ENCODE measurements around the gene TRO.

TRO gene

DNA sequence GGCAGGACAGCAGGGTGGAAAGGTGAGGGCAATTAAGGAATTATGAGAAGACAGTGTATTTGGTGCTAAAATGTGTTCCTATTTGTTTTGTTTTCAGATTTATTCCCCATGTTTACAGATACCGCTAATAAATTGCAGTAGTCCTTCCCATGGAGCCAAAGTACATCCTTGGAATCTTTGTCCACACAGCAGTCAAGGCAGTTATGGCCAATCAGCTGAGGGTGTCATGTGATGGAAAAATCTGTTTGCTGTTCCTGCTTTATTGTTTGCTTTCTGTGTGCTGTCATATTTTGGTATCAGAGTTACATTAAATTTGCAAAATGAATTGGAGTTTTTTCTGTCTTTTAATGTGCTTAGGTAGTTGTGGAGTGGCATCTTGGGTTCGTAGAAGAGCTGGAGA, 10.5 kb downstream of the TRO start:
- Histone ChIP-seq H3K4me1 (ENCODE audit: control insufficient read depth, insufficient read depth, low read length) (no peaks in the 10 kb centered on the region), H3K9ac (ENCODE audit: low read depth, low read length) (no peak overlapping the region), H3K36me3 (ENCODE audit: insufficient read depth, low read length) (no peaks in the 10 kb centered on the region), H3K9me3 (replicated peaks; ENCODE audit: low read length) (no peaks in the 10 kb centered on the region), H3K4me3 (ENCODE audit: low read length) (no peak overlapping the region), H3K27me3 (ENCODE audit: control insufficient read depth, insufficient read depth, low read length) (no peaks in the 10 kb centered on the region), H3K4me2 (ENCODE audit: low read length) (no peak overlapping the region)

DNA sequence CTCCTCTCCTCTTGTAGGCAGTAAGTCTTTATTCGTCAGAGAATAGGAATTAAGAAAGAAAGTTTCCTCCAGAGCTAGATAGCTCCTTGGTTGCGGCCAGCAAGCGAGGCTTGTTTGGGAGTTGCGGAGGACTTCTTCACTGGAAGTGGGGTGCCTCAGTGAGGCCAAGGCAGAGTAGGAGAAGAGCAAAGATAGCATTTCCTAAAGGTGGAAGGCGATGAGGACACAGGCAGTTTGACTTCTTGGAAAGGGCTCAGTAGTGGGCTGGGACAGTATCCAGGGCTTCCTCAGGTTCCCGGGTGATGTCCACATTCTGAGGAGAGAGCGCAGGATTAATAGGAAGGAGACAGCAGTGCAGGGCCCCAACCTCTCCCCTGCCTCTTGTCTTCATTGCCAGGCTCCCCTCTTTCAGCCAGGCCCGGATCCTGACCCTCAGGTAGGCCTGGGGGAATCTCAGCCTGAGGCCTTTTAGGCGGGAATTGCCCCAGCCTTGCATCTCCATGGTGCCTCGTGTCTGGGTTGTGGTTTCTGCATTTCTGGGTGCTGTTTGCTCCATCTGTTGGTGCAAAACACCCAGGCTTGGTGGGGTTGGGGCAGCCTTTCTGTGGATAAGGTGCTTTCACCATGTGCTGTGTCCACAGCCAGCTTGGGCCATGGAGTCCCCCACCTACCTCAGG, 12.7 kb downstream of the TRO start:
- Histone ChIP-seq H3K36me3 (ENCODE audit: insufficient read depth, low read length) (no peaks in the 10 kb centered on the region), H3K4me1 (ENCODE audit: control insufficient read depth, insufficient read depth, low read length) (no peaks in the 10 kb centered on the region), H3K9ac (ENCODE audit: low read depth, low read length) (no peak overlapping the region), H3K4me3 (ENCODE audit: low read length) (no peak overlapping the region), H3K4me2 (ENCODE audit: low read length) (no peak overlapping the region), H3K9me3 (replicated peaks; ENCODE audit: low read length) (no peaks in the 10 kb centered on the region), H3K27me3 (ENCODE audit: control insufficient read depth, insufficient read depth, low read length) (no peaks in the 10 kb centered on the region)

GRCh38 chrX:54934058-54934457, 13.4 kb downstream of the TRO start:
- H3K27me3 ChIP-seq (ENCODE audit: control insufficient read depth, insufficient read depth, low read length), result no peaks in the 10 kb centered on the region
- H3K4me1 ChIP-seq (ENCODE audit: control insufficient read depth, insufficient read depth, low read length), result no peaks in the 10 kb centered on the region
- H3K36me3 ChIP-seq (ENCODE audit: insufficient read depth, low read length), result no peaks in the 10 kb centered on the region
- H3K4me2 ChIP-seq (ENCODE audit: low read length), result no peak overlapping the region
- H3K4me3 ChIP-seq (ENCODE audit: low read length), result no peak overlapping the region
- no peak overlapping the region for H3K9ac ChIP-seq (ENCODE audit: low read depth, low read length)
- H3K9me3 ChIP-seq (replicated peaks; ENCODE audit: low read length), result no peaks in the 10 kb centered on the region

DNA sequence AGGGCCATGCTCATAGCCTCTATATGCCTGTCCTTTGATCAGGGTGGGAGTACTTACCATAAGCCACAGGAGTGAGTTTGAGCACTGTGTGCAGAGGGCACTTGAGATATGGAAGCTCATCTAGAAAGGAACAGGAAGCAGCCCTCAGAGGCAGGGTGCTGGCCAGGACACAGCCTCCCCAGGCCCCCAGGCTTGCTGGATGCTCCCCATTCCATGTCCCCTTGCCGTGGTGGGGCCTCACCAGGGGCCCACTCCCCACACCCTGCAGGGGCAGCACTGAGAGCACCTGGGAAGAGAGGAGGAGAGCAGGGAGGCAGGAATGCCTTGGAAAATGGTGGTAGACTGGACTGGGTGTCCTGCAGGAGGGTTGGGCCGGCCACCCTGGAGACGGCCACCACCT, 14.3 kb downstream of the TRO start:
- Histone ChIP-seq H3K4me3 (ENCODE audit: low read length) (no peak overlapping the region), H3K4me2 (ENCODE audit: low read length) (no peak overlapping the region)

DNA sequence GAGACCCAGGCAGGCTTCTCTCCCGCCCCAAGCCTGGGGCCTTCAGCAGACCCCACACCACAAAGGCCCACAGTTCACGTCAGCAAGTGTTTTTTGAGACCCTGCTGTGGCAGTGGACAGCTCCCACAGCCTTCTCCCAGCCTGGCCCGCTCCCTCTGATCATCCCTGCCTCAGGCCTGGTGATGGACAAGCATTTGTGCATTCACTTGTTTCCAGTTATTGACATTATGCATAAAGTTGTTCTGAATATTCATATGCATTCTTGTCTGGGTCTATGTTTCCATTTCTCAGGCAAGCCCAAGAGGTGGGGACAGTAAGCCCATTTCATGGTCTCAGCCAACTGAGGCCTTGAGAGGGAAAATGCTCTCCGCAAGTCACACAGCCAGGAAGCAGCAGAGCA, 14.7 kb downstream of the TRO start:
- Histone ChIP-seq H3K4me3 (ENCODE audit: low read length) (no peak overlapping the region), H3K36me3 (ENCODE audit: insufficient read depth, low read length) (no peaks in the 10 kb centered on the region), H3K27me3 (ENCODE audit: control insufficient read depth, insufficient read depth, low read length) (no peaks in the 10 kb centered on the region), H3K9me3 (replicated peaks; ENCODE audit: low read length) (no peaks in the 10 kb centered on the region), H3K4me2 (ENCODE audit: low read length) (no peak overlapping the region), H3K4me1 (ENCODE audit: control insufficient read depth, insufficient read depth, low read length) (no peaks in the 10 kb centered on the region), H3K9ac (ENCODE audit: low read depth, low read length) (no peak overlapping the region)

More for the DNA sequence above, 14.3 kb downstream of the TRO start:
- no peaks in the 10 kb centered on the region for H3K9me3 ChIP-seq (replicated peaks; ENCODE audit: low read length)
- H3K27me3 ChIP-seq (ENCODE audit: control insufficient read depth, insufficient read depth, low read length), result no peaks in the 10 kb centered on the region
- H3K4me1 ChIP-seq (ENCODE audit: control insufficient read depth, insufficient read depth, low read length), result no peaks in the 10 kb centered on the region
- H3K9ac ChIP-seq (ENCODE audit: low read depth, low read length), result no peak overlapping the region
- H3K36me3 ChIP-seq (ENCODE audit: insufficient read depth, low read length), result no peaks in the 10 kb centered on the region

GRCh38 chrX:54937416-54937815, 16.8 kb downstream of the TRO start:
- no peaks in the 10 kb centered on the region for H3K4me1 ChIP-seq (ENCODE audit: control insufficient read depth, insufficient read depth, low read length)
- no peak overlapping the region for H3K4me3 ChIP-seq (ENCODE audit: low read length)
- H3K36me3 ChIP-seq (ENCODE audit: insufficient read depth, low read length), result no peaks in the 10 kb centered on the region
- no peaks in the 10 kb centered on the region for H3K27me3 ChIP-seq (ENCODE audit: control insufficient read depth, insufficient read depth, low read length)
- no peak overlapping the region for H3K9ac ChIP-seq (ENCODE audit: low read depth, low read length)
- H3K4me2 ChIP-seq (ENCODE audit: low read length), result no peak overlapping the region
- H3K9me3 ChIP-seq (replicated peaks; ENCODE audit: low read length), result no peaks in the 10 kb centered on the region

DNA sequence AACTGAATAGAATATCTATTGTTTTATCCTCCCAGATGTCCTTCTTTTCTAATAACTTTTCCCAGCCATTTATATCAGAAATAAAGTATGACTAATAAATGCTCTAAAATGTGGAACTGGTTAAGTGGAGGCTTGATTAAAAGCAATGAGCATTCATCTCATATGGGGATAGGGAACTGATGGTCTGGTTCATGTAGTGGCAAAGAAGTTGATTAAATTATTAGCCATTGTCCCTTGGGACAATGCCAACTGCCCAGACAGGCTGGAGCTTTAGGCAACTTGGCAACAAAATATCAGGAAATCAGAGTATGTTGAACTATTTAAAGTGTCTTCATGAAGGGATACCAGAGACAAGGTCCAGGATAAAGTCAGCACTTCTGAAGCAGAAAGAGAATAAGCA, 24.2 kb downstream of the TRO start:
- Histone ChIP-seq H3K9ac (ENCODE audit: low read depth, low read length) (no peak overlapping the region), H3K36me3 (ENCODE audit: insufficient read depth, low read length) (no peaks in the 10 kb centered on the region), H3K27me3 (ENCODE audit: control insufficient read depth, insufficient read depth, low read length) (no peaks in the 10 kb centered on the region), H3K9me3 (replicated peaks; ENCODE audit: low read length) (no peaks in the 10 kb centered on the region), H3K4me2 (ENCODE audit: low read length) (no peak overlapping the region), H3K4me3 (ENCODE audit: low read length) (no peak overlapping the region), H3K4me1 (ENCODE audit: control insufficient read depth, insufficient read depth, low read length) (no peaks in the 10 kb centered on the region)

GRCh38 chrX:54945224-54945623, 24.6 kb downstream of the TRO start:
- Histone ChIP-seq H3K4me3 (ENCODE audit: low read length) (no peak overlapping the region), H3K9ac (ENCODE audit: low read depth, low read length) (no peak overlapping the region), H3K4me2 (ENCODE audit: low read length) (no peak overlapping the region), H3K36me3 (ENCODE audit: insufficient read depth, low read length) (no peaks in the 10 kb centered on the region), H3K27me3 (ENCODE audit: control insufficient read depth, insufficient read depth, low read length) (no peaks in the 10 kb centered on the region), H3K9me3 (replicated peaks; ENCODE audit: low read length) (no peaks in the 10 kb centered on the region), H3K4me1 (ENCODE audit: control insufficient read depth, insufficient read depth, low read length) (no peaks in the 10 kb centered on the region)

GRCh38 chrX:54950730-54951375, 30.2 kb downstream of the TRO start:
- H3K4me1 ChIP-seq (ENCODE audit: control insufficient read depth, insufficient read depth, low read length), result no peaks in the 10 kb centered on the region
- H3K4me3 ChIP-seq (ENCODE audit: low read length), result no peak overlapping the region
- no peaks in the 10 kb centered on the region for H3K36me3 ChIP-seq (ENCODE audit: insufficient read depth, low read length)
- H3K4me2 ChIP-seq (ENCODE audit: low read length), result no peak overlapping the region
- H3K27me3 ChIP-seq (ENCODE audit: control insufficient read depth, insufficient read depth, low read length), result peaks cover 3% of the 10 kb centered on the region
- no peaks in the 10 kb centered on the region for H3K9me3 ChIP-seq (replicated peaks; ENCODE audit: low read length)
- no peak overlapping the region for H3K9ac ChIP-seq (ENCODE audit: low read depth, low read length)

DNA sequence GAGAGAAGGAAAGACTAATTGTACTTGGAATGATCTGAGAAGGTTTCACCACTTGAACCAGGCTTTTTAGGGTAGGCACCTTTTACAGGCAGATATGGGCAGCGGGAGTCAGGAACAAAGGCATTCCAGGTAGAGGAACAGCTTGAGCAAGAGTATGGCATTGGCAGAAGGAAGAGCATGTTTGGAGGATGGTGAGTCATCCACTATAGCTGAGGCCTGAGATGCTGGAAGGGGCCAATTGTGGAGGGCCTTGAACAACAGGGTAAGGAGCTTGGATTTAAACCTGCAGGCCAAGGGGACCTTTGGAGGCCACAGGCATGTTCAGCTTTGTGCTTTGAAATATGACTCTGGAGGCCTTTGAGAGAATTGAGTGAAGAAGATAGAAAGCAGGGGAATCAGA, 41.1 kb downstream of the TRO start:
- H3K4me1 ChIP-seq (ENCODE audit: control insufficient read depth, insufficient read depth, low read length), result no peaks in the 10 kb centered on the region
- H3K9me3 ChIP-seq (replicated peaks; ENCODE audit: low read length), result no peaks in the 10 kb centered on the region
- H3K4me3 ChIP-seq (ENCODE audit: low read length), result no peak overlapping the region
- peaks cover 9% of the 10 kb centered on the region for H3K27me3 ChIP-seq (ENCODE audit: control insufficient read depth, insufficient read depth, low read length)
- no peak overlapping the region for H3K9ac ChIP-seq (ENCODE audit: low read depth, low read length)
- no peak overlapping the region for H3K4me2 ChIP-seq (ENCODE audit: low read length)
- no peaks in the 10 kb centered on the region for H3K36me3 ChIP-seq (ENCODE audit: insufficient read depth, low read length)

- H3K27me3 ChIP-seq (ENCODE audit: control insufficient read depth, insufficient read depth, low read length), result peaks cover 4% of the 10 kb centered on the region
- H3K4me3 ChIP-seq (ENCODE audit: low read length), result no peak overlapping the region
- H3K4me2 ChIP-seq (ENCODE audit: low read length), result no peak overlapping the region
- no peaks in the 10 kb centered on the region for H3K4me1 ChIP-seq (ENCODE audit: control insufficient read depth, insufficient read depth, low read length)
- no peak overlapping the region for H3K9ac ChIP-seq (ENCODE audit: low read depth, low read length)
- no peaks in the 10 kb centered on the region for H3K9me3 ChIP-seq (replicated peaks; ENCODE audit: low read length)
- H3K36me3 ChIP-seq (ENCODE audit: insufficient read depth, low read length), result no peaks in the 10 kb centered on the region
These were observed 44.3 kb downstream of the TRO start for GRCh38 chrX:54964766-54965497.

Data from skeletal muscle satellite cell (primary cell).